Activated T-helper 1 cell treated with anti-CD3 and anti-CD28 coated beads, Interleukin-2, amount 50 U/mL, for 16 hours (primary cell): ENCODE measurements around the gene FAAH2.
"Not testable (repeated sequence)": the region's sequence is repeated elsewhere in the genome, so short reads cannot be mapped to it uniquely, and the experiment has no call there.

Source experiments
- DNase-seq, 2 donors: peaks; one replicate each; pipeline ENCODE4 v3.0.0-alpha.2; 2020; ENCODE audit warnings: low read depth in 1 of 2, low spot score in 1 of 2

FAAH2 gene

GRCh38 chrX:57380026-57380796 lies 93.7 kb downstream of the FAAH2 start:
- DNase-seq: no peak

- DNase-seq: not testable (repeated sequence)
Measured at GRCh38 chrX:57394162-57394561, 107.7 kb downstream of the FAAH2 start.

GRCh38 chrX:57403191-57403590 lies 116.7 kb downstream of the FAAH2 start:
- not testable (repeated sequence) for DNase-seq

GRCh38 chrX:57406149-57406548 lies 119.6 kb downstream of the FAAH2 start:
- no peak for DNase-seq

GRCh38 chrX:57417827-57418226 lies 131.3 kb downstream of the FAAH2 start:
- DNase-seq: no peak

GRCh38 chrX:57422289-57422688 lies 135.8 kb downstream of the FAAH2 start:
- DNase-seq: no peak

GRCh38 chrX:57422790-57423189 lies 136.3 kb downstream of the FAAH2 start:
- no peak for DNase-seq

- no peak for DNase-seq
Measured at GRCh38 chrX:57445076-57445475, 158.6 kb downstream of the FAAH2 start.

GRCh38 chrX:57445832-57446231 lies 159.3 kb downstream of the FAAH2 start:
- no peak for DNase-seq

- DNase-seq: no peak
Measured at GRCh38 chrX:57447856-57448255, 161.3 kb downstream of the FAAH2 start.

- no peak for DNase-seq
Measured at GRCh38 chrX:57451426-57452020, 165.0 kb downstream of the FAAH2 start.

GRCh38 chrX:57453901-57454300 lies 167.4 kb downstream of the FAAH2 start:
- DNase-seq: no peak

GRCh38 chrX:57481514-57481913 lies 195.0 kb downstream of the FAAH2 start:
- no peak for DNase-seq

GRCh38 chrX:57516491-57516890 lies 230.0 kb downstream of the FAAH2 start:
- DNase-seq: no peak

- DNase-seq: no peak
Measured at GRCh38 chrX:57519578-57520118, 233.1 kb downstream of the FAAH2 start.

GRCh38 chrX:57528670-57529255 lies 242.3 kb downstream of the FAAH2 start:
- DNase-seq: no peak
